ENCODE data around the gene KIAA1217.

DNA sequence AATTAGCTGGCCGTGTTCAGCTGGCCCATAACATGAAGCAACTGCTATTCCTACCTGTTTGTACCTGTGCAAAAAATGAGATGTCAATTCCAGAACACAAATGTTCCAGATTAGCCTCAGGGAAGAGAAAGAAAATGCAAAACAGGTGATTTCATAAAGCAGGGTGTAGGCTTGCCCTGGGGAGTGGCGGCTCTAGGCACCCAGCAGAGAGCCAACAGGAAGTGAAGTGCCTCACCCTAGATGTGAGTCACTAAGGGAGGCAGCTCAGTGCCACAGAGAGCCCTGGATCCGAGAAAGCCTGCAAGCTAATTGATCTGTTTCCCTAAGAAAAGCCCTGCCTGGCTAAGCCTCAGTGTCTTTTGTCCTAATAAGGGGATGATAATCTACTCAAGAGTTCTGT is 274.8 kb downstream of the KIAA1217 start:
- TF ChIP-seq, protein P1, sequence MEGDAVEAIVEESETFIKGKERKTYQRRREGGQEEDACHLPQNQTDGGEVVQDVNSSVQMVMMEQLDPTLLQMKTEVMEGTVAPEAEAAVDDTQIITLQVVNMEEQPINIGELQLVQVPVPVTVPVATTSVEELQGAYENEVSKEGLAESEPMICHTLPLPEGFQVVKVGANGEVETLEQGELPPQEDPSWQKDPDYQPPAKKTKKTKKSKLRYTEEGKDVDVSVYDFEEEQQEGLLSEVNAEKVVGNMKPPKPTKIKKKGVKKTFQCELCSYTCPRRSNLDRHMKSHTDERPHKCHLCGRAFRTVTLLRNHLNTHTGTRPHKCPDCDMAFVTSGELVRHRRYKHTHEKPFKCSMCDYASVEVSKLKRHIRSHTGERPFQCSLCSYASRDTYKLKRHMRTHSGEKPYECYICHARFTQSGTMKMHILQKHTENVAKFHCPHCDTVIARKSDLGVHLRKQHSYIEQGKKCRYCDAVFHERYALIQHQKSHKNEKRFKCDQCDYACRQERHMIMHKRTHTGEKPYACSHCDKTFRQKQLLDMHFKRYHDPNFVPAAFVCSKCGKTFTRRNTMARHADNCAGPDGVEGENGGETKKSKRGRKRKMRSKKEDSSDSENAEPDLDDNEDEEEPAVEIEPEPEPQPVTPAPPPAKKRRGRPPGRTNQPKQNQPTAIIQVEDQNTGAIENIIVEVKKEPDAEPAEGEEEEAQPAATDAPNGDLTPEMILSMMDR (IDR thresholded peaks at IDR 0.05; ENCODE audit: poor library complexity, severe bottlenecking), result no peak
- TF ChIP-seq EP300 (conservative IDR thresholded peaks at IDR 0.05; ENCODE audit: poor library complexity, severe bottlenecking), result no peak
- no peak for TF ChIP-seq EZH2 (IDR thresholded peaks at IDR 0.05; ENCODE audit: borderline replicate concordance, insufficient read depth, low read length, poor library complexity, severe bottlenecking)
- no peak for TF ChIP-seq MXI1 (conservative IDR thresholded peaks at IDR 0.05; ENCODE audit: poor library complexity, severe bottlenecking)
- TF ChIP-seq RAD21 (conservative IDR thresholded peaks at IDR 0.05), result no peak
- TF ChIP-seq TAF1 (IDR thresholded peaks at IDR 0.05; ENCODE audit: low read depth), result no peak
- TF ChIP-seq SMC3 (conservative IDR thresholded peaks at IDR 0.05; ENCODE audit: poor library complexity), result no peak
- TF ChIP-seq POLR2AphosphoS5 (IDR thresholded peaks at IDR 0.05), result no peak
- TF ChIP-seq, protein P2, sequence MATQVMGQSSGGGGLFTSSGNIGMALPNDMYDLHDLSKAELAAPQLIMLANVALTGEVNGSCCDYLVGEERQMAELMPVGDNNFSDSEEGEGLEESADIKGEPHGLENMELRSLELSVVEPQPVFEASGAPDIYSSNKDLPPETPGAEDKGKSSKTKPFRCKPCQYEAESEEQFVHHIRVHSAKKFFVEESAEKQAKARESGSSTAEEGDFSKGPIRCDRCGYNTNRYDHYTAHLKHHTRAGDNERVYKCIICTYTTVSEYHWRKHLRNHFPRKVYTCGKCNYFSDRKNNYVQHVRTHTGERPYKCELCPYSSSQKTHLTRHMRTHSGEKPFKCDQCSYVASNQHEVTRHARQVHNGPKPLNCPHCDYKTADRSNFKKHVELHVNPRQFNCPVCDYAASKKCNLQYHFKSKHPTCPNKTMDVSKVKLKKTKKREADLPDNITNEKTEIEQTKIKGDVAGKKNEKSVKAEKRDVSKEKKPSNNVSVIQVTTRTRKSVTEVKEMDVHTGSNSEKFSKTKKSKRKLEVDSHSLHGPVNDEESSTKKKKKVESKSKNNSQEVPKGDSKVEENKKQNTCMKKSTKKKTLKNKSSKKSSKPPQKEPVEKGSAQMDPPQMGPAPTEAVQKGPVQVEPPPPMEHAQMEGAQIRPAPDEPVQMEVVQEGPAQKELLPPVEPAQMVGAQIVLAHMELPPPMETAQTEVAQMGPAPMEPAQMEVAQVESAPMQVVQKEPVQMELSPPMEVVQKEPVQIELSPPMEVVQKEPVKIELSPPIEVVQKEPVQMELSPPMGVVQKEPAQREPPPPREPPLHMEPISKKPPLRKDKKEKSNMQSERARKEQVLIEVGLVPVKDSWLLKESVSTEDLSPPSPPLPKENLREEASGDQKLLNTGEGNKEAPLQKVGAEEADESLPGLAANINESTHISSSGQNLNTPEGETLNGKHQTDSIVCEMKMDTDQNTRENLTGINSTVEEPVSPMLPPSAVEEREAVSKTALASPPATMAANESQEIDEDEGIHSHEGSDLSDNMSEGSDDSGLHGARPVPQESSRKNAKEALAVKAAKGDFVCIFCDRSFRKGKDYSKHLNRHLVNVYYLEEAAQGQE (IDR thresholded peaks at IDR 0.05; ENCODE audit: borderline replicate concordance), result no peak
